Fibroblast of peridontal ligament (primary cell): ENCODE results near the gene TNFRSF1B.
A peak's percentile ranks its signal among the peaks of the same experiment; 100 is the strongest.

Source experiments
- DNase-seq: peaks from one replicate; pipeline ENCODE4 v3.0.0-alpha.2; 2010; ENCODE audit errors: extremely low read depth

TNFRSF1B gene

GRCh38 chr1:12158357-12159092 is 8.3 kb upstream of the TNFRSF1B start:
- no peak for DNase-seq

DNA sequence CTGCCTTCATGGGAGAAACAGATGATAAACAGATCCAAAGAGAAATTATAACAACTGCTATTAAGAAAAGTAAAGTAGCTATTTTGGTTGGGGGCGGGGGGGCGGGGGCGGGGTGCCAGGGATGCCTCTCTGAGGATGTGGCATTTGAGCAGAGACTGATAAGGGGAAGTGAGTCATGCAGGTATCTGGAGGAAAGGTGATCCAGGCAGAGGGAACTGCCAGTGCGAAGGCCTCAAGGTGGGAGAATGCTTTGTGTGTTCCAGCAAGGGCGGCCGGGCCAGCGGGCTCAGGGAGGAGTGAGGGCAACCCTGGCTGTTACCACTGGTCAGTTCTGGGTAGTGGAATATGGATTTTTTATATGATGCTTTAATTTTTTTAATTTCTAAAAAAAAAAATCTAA is 7.0 kb upstream of the TNFRSF1B start:
- DNase-seq = no peak

DNA sequence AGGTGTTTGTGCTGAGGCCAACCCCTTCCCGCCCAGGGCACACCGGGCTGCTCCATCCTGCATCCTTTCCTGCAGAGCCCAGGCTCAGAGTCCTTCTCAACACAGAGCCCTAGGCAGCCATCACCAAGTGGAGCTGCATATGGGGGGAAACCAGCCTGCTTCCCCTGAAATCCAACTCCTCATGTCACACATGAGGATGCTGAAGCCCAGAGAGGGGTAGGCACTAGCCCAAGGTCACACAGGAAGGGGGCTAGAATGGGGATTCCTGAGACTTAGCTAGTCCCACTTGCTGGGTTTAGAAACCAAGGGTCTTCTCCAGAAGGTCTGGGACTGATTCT is 5.5 kb upstream of the TNFRSF1B start:
- no peak for DNase-seq

- peak; percentile 81 for DNase-seq
Observed at GRCh38 chr1:12161662-12162458, 4.9 kb upstream of the TNFRSF1B start.

GRCh38 chr1:12162459-12163137 is 4.2 kb upstream of the TNFRSF1B start:
- no peak for DNase-seq

DNA sequence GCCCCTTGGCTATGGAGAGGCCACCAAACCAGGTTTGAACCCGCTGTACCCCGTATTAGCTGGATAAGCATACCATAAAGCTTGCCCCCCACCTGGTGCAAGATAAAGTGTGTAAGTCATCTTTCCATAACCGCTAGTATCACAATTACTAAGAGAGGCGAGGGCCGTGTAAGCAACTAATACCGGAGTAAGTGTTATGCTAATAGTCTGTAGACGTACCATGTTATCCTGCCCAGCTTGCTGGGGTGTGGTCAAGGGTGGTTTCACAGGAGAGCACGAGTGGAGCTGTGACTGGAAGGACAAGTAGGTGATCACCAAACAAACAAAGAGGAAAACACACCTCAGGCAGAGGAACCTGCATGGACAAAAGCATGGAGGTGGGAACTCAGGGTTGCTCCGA is 3.6 kb upstream of the TNFRSF1B start:
- no peak for DNase-seq

GRCh38 chr1:12164210-12164609 is 2.6 kb upstream of the TNFRSF1B start:
- no peak for DNase-seq

DNA sequence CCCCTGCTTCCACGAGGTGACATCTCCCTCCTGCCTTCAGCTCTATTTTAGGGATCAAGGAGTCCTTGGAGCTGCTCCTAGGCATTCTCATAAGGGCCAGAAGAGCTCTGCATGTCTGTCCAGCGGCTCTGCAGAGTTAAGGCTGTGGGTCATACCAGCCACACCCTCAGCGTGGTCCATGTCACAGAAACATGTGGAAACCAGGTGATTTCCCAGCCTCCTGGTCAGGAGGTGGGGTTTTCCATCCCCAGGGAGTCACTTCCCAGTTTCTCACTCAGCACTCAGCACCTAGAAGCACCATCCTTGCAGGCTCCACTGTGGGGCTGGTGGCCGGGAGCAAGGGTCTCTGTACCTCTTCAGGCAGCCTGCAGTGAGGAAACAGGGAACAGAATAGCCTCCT is 1.4 kb upstream of the TNFRSF1B start:
- DNase-seq = no peak

DNA sequence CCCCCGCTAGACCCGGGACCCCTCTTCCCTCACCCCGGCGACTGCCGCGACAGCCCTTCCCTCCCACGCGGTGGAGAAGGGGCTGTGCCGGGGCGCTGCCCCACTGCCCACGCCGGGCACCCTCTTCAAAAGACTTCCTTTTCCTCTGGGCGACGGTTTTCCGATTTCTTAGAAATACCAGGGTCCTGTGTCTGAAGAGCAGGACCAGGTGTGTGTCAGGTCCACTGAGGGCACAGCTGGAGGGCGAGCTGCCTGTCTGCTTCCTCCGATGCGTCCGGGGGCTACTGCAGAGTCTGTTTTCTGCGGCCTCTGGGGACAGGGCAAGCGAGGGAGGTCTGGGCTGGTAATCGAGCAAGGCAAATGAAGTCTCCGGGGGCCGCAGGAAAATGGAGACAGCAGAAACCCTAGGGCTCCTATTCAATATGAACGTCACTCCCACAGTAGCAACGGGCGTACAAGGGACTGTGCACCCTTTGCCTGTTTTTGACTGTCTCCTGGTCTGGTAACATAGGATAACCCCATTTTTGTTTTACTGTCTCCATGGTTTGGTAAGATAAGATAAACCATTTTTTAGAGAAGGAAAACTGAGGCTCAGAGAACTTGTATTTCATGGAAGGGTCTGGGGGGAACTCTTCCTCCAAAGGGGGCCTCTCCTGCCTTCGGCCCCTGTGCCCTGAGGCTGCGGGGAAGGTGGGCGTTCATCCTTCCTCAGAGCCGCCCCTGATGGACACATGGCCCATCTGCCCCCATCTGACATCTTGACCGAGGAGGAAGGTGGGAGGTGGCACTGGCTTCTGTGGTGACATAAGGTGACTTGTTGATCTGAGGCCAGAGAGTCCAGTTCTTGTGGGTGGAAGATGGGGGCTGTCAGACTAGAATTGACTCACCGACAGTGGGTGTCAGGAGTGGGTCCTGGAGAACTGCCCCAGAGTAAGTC is 970 bp downstream of the TNFRSF1B start:
- DNase-seq = no peak

DNA sequence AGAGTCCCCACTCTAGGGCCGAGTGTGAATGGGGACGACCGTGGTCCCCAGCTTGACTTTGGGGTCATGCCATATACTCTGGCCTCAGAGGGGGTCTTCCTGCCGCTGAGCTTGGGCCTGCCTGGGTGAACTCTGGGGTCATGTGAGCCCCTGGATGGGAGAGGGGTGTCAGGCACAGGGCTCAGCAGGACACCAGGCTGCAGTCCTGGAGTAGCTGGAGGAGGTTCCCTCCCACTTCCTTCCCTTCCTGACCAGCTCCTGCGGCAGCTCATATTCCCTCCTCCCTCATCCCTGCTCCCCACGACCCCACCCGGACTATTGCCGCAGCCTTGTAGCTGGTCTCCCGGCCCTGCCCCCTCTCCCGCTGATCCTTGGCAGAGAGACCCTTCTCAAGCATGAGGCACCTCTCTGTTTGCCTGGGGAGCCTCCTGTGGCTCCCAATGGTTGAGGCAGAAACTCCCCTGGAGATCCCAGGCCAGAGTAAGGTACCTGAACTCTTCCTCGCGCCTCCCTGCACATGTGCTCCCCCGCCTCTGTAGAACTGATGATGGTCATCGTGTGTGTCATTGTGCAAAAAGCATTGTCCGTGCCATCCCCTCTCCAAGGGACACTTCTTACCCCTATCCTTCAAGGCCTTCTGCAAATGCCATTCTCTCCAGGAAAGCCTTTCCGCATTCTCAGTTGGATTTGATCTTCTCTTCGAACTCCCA is 1.8 kb downstream of the TNFRSF1B start:
- no peak for DNase-seq

DNA sequence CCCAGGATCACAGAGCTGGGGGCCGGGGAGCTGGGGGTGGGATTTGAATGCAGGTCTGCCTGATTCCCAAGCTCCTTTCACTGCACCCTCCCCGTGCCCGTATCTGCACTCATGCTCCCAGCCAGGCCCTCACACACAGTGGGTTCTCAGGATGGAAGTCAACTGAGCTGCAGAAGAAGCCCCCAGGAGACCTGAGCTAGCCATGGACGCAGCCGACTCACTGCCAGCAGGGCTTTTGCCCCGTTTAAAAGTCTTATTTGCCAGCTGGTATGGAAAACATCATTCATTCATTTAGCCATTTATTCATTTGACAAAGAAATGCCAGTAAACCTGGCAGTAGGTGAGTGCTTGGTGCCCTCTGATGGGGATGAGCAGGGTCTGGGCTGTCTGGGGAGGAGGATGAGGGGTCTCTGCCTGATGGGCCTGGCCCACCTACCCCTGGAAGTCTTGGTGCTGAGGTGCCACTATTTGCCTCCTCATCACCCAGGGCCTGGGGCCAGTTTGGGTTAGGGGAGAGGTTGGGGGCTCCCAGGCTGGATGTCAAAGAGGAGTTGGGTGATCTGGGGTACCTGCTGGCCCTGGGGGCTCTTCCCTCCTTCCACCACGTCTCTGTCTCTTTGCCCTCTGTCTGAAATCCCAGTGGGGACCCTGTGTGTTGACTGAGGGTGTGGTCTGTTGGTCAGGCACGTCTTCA is 2.8 kb downstream of the TNFRSF1B start:
- no peak for DNase-seq

- DNase-seq = no peak
Observed at GRCh38 chr1:12170263-12170671, 3.5 kb downstream of the TNFRSF1B start.

DNA sequence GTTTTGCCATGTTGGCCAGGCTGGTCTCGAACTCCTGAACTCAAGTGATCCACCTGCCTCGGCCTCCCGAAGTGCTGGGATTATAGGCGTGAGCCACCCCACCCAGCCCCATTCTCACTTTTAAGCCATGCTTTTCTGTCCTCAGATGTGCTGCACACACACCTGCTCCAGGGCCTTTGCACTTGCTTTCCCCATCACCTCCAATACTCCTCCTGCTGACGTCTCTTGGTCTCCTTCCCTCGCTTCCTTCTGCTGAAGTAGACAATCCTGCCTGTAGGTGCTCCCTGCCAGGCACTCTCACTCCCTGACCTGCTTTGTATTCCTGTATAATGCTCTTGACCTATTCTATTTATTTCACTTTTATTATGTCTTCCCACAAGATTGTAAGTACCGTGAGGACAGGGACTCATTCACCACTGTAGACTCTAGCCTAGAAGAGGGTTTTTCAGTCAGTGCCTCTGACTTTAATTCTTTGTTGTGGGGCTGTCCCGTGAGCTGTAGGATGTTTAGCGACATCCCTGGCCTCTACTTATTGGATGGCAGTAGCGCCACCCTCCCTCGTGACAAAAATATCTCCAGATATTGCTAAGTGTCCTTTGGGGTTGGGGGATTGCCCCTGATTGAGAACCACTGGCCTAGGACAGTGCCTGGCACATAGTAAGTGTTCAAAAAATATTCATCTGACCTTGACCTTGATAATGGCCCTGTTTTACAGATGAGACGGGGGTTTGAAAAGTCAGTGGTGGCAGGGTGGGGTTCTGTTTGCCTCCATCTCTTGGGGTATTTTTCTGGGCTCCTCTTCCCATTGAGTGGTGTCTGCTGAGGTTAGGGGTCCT is 4.6 kb downstream of the TNFRSF1B start:
- DNase-seq = no peak

DNA sequence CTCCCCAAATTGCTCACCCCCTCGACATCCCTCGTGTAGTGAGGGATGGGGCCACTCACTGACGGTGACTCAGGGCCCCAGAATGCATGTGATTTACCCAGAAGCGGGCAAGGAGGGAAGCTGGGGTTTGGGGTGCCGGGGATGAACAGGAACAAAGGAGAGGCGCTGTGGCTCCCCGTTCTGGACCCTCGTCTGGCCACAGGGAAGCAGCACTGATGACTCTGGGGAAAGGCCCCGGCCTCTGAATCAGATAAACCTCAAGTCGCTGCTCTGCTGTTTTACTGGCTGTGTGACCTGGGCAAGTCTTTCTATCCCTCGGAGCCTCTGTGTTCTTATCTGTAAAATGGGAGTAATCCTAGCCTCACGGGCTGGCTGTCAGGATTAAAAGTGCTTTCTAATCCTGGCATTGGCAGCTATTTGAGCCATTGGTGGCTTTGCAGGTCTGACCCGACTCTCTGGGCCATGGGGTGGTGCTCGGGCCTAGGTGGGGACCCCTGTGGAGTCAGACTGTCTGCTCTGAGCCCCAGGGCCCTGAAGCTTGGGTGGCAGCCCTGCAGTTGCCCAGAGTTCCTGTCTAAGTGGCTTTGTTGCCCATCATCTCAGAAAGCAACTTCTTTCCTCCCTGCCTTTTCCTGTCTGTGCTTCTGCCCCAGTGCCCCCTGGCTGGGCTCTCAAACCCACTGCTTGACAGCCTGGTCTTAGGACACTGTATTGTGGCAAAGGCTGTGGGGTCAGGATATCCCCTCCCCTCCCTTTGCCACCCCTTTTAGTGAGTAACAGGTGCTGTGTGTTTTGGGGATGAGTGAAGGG is 5.5 kb downstream of the TNFRSF1B start:
- DNase-seq = no peak

GRCh38 chr1:12173041-12173509 is 6.3 kb downstream of the TNFRSF1B start:
- DNase-seq = no peak

DNA sequence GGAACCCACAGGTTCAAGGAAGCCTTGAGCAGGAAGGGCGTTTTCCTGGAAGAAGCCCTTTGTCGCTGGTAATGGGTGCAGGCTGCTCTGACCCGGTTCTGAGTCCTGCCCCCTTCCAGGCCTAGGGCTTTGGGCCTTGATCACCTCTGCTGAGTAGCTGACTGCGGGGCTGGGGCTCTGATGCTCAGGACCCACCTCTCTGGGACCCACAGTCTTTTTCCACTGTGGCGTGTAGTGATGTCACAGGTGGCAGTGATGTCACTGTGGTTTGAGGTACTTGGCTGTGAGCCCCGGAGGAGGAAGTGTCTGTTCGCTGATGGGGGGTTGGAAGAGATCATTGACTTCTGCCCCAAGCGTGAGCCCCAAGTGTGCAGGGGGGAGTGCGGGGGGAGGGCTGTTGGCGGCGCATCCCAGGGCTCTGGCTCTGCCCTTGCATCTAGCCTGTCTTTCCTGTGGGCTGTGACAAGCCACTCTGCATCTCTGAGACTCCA is 6.9 kb downstream of the TNFRSF1B start:
- DNase-seq = no peak

- DNase-seq = no peak
Observed at GRCh38 chr1:12174924-12175810, 8.4 kb downstream of the TNFRSF1B start.
